SK-N-SH treated with all-trans-retinoic acid at 6 μM for 48 hours (cell line): Measurements from ENCODE around the gene ILF3.

Experiments
- ATAC-seq: fragments of 200-7000 bp; cut with Tn5 transposase; 3 replicates; pipeline ENCODE4 v1.9.1; 2020; ENCODE audit warnings: mild to moderate bottlenecking, moderate library complexity
- ARNTL ChIP-seq: fragments of 450-650 bp; formaldehyde crosslinking; IDR thresholded peaks from 2 replicates; pipeline ENCODE4 v1.5.0; 2020; ENCODE audit warnings: low read depth, mild to moderate bottlenecking, moderate library complexity, borderline replicate concordance
- BACH2 ChIP-seq: fragments of 250-450 bp; sonication (Bioruptor Pico); IDR thresholded peaks from 2 replicates; pipeline ENCODE4 v1.9.0; 2021; ENCODE audit warnings: mild to moderate bottlenecking, borderline replicate concordance
- CSDC2 ChIP-seq: fragments of 250-450 bp; sonication (Bioruptor Pico); IDR thresholded peaks from 2 replicates; pipeline ENCODE4 v1.5.0; 2020; ENCODE audit warnings: mild to moderate bottlenecking, moderate library complexity
- ESRRG ChIP-seq: fragments of 250-450 bp; sonication (Bioruptor Pico); IDR thresholded peaks from 2 replicates; pipeline ENCODE4 v1.6.1; 2021; ENCODE audit warnings: mild to moderate bottlenecking
- ISL1 ChIP-seq: fragments of 250-450 bp; sonication (Bioruptor Pico); IDR thresholded peaks from 2 replicates; pipeline ENCODE4 v2.1.2; 2022; ENCODE audit warnings: mild to moderate bottlenecking, moderate library complexity
- OSR1 ChIP-seq: fragments of 250-450 bp; sonication (Bioruptor Pico); IDR thresholded peaks from 2 replicates; pipeline ENCODE4 v1.8.0; 2022; ENCODE audit warnings: moderate library complexity, mild to moderate bottlenecking, inconsistent platforms
- PPARA ChIP-seq: fragments of 250-450 bp; sonication (Bioruptor Pico); IDR thresholded peaks from 2 replicates; pipeline ENCODE4 v1.5.0; 2020; ENCODE audit warnings: mild to moderate bottlenecking, borderline replicate concordance
- RARB ChIP-seq: fragments of 250-450 bp; sonication (Bioruptor Pico); IDR thresholded peaks from 2 replicates; pipeline ENCODE4 v1.8.0; 2021; ENCODE audit warnings: mild to moderate bottlenecking, moderate library complexity
- TCF4 ChIP-seq: fragments of 250-450 bp; sonication (Bioruptor Pico); IDR thresholded peaks from 2 replicates; pipeline ENCODE4 v1.8.0; 2021; ENCODE audit warnings: mild to moderate bottlenecking, moderate library complexity, borderline replicate concordance
- TOX ChIP-seq: fragments of 250-450 bp; sonication (Bioruptor Pico); IDR thresholded peaks from 2 replicates; pipeline ENCODE4 v1.8.0; 2021; ENCODE audit warnings: mild to moderate bottlenecking, moderate library complexity, borderline replicate concordance
- ZC3H10 ChIP-seq: fragments of 250-450 bp; sonication (Bioruptor Pico); IDR thresholded peaks from 2 replicates; pipeline ENCODE4 v1.5.1; 2021; ENCODE audit warnings: mild to moderate bottlenecking, moderate library complexity
- ZFP3 ChIP-seq: fragments of 250-450 bp; sonication (Bioruptor Pico); IDR thresholded peaks from 2 replicates; pipeline ENCODE4 v1.5.0; 2020; ENCODE audit warnings: mild to moderate bottlenecking, moderate library complexity
- ZFP30 ChIP-seq: fragments of 450-650 bp; formaldehyde crosslinking; IDR thresholded peaks from 2 replicates; pipeline ENCODE4 v1.5.0; 2022; ENCODE audit warnings: mild to moderate bottlenecking, moderate library complexity
- ZNF70 ChIP-seq: fragments of 450-650 bp; formaldehyde crosslinking; IDR thresholded peaks from 2 replicates; pipeline ENCODE4 v1.5.0; 2020; ENCODE audit warnings: mild to moderate bottlenecking, moderate library complexity
- ZNF8 ChIP-seq: fragments of 450-650 bp; formaldehyde crosslinking; IDR thresholded peaks from 2 replicates; pipeline ENCODE4 v1.5.0; 2020; ENCODE audit warnings: mild to moderate bottlenecking, moderate library complexity
- TF ChIP-seq, protein P1 (sequence below): fragments of 250-450 bp; sonication (Bioruptor Pico); IDR thresholded peaks from 2 replicates; pipeline ENCODE4 v1.5.1; 2021; ENCODE audit warnings: mild to moderate bottlenecking, moderate library complexity
- TF ChIP-seq, protein P2 (sequence below): fragments of 250-450 bp; sonication (Bioruptor Pico); IDR thresholded peaks from 2 replicates; pipeline ENCODE4 v1.8.0; 2020; ENCODE audit warnings: mild to moderate bottlenecking, moderate library complexity, borderline replicate concordance
- TF ChIP-seq, protein P3 (sequence below): fragments of 250-450 bp; sonication (Bioruptor Pico); IDR thresholded peaks from 2 replicates; pipeline ENCODE4 v1.5.1; 2020; ENCODE audit warnings: low read depth, mild to moderate bottlenecking, moderate library complexity
- TF ChIP-seq, protein P4 (sequence below): fragments of 250-450 bp; sonication (Bioruptor Pico); IDR thresholded peaks from 2 replicates; pipeline ENCODE4 v1.8.0; 2021; ENCODE audit warnings: low read depth, mild to moderate bottlenecking, moderate library complexity, borderline replicate concordance

ILF3 gene

DNA sequence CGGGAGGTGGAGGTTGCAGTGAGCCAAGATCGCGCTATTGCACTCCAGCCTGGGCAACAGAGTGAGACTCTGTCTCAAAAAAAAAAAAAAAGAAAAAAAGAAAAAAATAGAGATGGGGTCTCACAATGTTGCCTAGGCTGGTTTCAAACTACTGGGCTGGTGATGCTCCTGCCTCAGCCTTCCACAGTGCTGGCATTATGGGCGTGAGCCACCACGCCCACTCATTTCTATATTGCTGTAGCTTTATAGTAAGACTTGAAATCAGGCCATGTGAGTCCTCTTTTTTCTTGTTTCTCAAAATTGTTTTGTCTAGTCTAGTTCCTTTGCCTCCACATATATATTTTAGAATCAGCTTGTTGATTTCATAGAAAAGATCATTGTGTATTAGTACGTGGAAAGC, 82.0 kb downstream of the ILF3 start:
- TF ChIP-seq ZFP3 (CRISPR knock-in tag): no peak
- TF ChIP-seq, protein P1, sequence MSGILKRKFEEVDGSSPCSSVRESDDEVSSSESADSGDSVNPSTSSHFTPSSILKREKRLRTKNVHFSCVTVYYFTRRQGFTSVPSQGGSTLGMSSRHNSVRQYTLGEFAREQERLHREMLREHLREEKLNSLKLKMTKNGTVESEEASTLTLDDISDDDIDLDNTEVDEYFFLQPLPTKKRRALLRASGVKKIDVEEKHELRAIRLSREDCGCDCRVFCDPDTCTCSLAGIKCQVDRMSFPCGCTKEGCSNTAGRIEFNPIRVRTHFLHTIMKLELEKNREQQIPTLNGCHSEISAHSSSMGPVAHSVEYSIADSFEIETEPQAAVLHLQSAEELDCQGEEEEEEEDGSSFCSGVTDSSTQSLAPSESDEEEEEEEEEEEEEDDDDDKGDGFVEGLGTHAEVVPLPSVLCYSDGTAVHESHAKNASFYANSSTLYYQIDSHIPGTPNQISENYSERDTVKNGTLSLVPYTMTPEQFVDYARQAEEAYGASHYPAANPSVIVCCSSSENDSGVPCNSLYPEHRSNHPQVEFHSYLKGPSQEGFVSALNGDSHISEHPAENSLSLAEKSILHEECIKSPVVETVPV: no peak
- TF ChIP-seq ARNTL (CRISPR knock-in tag): no peak
- no peak for TF ChIP-seq RARB (CRISPR knock-in tag)
- TF ChIP-seq, protein P2, sequence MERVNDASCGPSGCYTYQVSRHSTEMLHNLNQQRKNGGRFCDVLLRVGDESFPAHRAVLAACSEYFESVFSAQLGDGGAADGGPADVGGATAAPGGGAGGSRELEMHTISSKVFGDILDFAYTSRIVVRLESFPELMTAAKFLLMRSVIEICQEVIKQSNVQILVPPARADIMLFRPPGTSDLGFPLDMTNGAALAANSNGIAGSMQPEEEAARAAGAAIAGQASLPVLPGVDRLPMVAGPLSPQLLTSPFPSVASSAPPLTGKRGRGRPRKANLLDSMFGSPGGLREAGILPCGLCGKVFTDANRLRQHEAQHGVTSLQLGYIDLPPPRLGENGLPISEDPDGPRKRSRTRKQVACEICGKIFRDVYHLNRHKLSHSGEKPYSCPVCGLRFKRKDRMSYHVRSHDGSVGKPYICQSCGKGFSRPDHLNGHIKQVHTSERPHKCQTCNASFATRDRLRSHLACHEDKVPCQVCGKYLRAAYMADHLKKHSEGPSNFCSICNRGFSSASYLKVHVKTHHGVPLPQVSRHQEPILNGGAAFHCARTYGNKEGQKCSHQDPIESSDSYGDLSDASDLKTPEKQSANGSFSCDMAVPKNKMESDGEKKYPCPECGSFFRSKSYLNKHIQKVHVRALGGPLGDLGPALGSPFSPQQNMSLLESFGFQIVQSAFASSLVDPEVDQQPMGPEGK (CRISPR knock-in tag): no peak
- no peak for TF ChIP-seq TOX (CRISPR knock-in tag)
- no peak for TF ChIP-seq TCF4 (CRISPR knock-in tag)
- TF ChIP-seq ISL1 (CRISPR knock-in tag): no peak
- TF ChIP-seq, protein P3, sequence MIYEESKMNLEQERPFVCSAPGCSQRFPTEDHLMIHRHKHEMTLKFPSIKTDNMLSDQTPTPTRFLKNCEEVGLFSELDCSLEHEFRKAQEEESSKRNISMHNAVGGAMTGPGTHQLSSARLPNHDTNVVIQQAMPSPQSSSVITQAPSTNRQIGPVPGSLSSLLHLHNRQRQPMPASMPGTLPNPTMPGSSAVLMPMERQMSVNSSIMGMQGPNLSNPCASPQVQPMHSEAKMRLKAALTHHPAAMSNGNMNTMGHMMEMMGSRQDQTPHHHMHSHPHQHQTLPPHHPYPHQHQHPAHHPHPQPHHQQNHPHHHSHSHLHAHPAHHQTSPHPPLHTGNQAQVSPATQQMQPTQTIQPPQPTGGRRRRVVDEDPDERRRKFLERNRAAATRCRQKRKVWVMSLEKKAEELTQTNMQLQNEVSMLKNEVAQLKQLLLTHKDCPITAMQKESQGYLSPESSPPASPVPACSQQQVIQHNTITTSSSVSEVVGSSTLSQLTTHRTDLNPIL (CRISPR knock-in tag): no peak
- no peak for ATAC-seq

DNA sequence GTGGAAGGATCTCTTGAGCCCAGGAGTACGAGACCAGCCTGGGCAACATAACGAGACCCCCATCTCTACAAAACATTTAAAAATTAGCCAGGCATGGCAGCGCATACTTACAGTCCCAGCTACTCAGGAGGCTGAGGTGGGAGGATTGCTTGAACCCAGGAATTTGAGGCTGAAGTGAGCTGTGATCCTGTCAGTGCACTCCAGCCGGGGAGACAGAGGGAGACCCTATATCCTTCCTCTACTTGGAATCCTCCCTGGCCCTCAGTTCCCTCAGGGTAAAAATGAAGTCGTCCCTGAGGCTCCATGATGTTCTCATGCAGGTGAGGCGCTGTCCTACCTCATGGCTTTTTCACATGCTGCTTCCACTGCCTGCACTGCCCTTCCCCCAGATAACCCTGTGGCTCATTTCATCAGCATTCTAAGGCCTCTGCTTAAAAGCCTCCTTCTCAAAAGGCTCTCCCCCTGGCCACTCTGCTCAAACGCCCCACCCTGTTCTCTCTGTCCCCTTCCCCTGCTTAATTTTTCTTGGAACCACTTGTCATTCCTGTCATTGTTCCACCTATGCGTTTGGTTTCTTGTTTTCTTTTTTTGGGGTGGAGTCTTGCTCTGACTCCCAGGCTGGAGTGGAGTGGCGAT, 82.9 kb downstream of the ILF3 start:
- ATAC-seq: no peak
- TF ChIP-seq, protein P2 (CRISPR knock-in tag): no peak
- TF ChIP-seq ZNF8 (CRISPR knock-in tag) (no peak), ARNTL (CRISPR knock-in tag) (no peak), ESRRG (CRISPR knock-in tag) (no peak), RARB (CRISPR knock-in tag) (no peak), PPARA (CRISPR knock-in tag) (no peak), TOX (CRISPR knock-in tag) (no peak), ZFP30 (CRISPR knock-in tag) (no peak), ZC3H10 (CRISPR knock-in tag) (no peak), OSR1 (no peak), ZNF70 (no peak), ISL1 (CRISPR knock-in tag) (no peak), CSDC2 (CRISPR knock-in tag) (no peak), BACH2 (CRISPR knock-in tag) (no peak)
- TF ChIP-seq, protein P1: no peak
- TF ChIP-seq, protein P3 (CRISPR knock-in tag): no peak
- TF ChIP-seq, protein P4, sequence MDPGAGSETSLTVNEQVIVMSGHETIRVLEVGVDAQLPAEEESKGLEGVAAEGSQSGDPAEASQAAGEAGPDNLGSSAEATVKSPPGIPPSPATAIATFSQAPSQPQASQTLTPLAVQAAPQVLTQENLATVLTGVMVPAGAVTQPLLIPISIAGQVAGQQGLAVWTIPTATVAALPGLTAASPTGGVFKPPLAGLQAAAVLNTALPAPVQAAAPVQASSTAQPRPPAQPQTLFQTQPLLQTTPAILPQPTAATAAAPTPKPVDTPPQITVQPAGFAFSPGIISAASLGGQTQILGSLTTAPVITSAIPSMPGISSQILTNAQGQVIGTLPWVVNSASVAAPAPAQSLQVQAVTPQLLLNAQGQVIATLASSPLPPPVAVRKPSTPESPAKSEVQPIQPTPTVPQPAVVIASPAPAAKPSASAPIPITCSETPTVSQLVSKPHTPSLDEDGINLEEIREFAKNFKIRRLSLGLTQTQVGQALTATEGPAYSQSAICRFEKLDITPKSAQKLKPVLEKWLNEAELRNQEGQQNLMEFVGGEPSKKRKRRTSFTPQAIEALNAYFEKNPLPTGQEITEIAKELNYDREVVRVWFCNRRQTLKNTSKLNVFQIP (CRISPR knock-in tag): no peak
- TF ChIP-seq, all 23 proteins: peak for 0
